HG03175 (cell line): Measurements from ENCODE around the gene LRRC36.
"Not testable (repeated sequence)": the region's sequence is repeated elsewhere in the genome, so short reads cannot be mapped to it uniquely, and the experiment has no call there.

Experiments used
- ATAC-seq: cut with Tn5 transposase; IDR thresholded peaks from one replicate; pipeline ENCODE4 v1.9.1; 2021; ENCODE audit warnings: mild to moderate bottlenecking, moderate library complexity; ENCODE audit not compliant: unreplicated experiment

The LRRC36 gene

GRCh38 chr16:67399749-67400704 lies 73.4 kb downstream of the LRRC36 start:
- no peak for ATAC-seq

- ATAC-seq = no peak
Measured at GRCh38 chr16:67400901-67401300, 74.3 kb downstream of the LRRC36 start.

GRCh38 chr16:67403976-67404555 lies 77.5 kb downstream of the LRRC36 start:
- no peak for ATAC-seq

GRCh38 chr16:67404740-67405226 lies 78.2 kb downstream of the LRRC36 start:
- no peak for ATAC-seq

- no peak for ATAC-seq
Measured at GRCh38 chr16:67405336-67405735, 78.7 kb downstream of the LRRC36 start.

- ATAC-seq = no peak
Measured at GRCh38 chr16:67406111-67406971, 79.7 kb downstream of the LRRC36 start.

GRCh38 chr16:67407176-67407787 lies 80.7 kb downstream of the LRRC36 start:
- no peak for ATAC-seq

- ATAC-seq = no peak
Measured at GRCh38 chr16:67407788-67408452, 81.3 kb downstream of the LRRC36 start.

- no peak for ATAC-seq
Measured at GRCh38 chr16:67409631-67410030, 83.0 kb downstream of the LRRC36 start.

- no peak for ATAC-seq
Measured at GRCh38 chr16:67411339-67411738, 84.7 kb downstream of the LRRC36 start.

- no peak for ATAC-seq
Measured at GRCh38 chr16:67412294-67412693, 85.7 kb downstream of the LRRC36 start.

GRCh38 chr16:67413978-67414911 lies 87.6 kb downstream of the LRRC36 start:
- no peak for ATAC-seq

GRCh38 chr16:67415421-67415820 lies 88.8 kb downstream of the LRRC36 start:
- ATAC-seq = not testable (repeated sequence)

- ATAC-seq = peak; percentile 69
Measured at GRCh38 chr16:67415872-67416793, 89.5 kb downstream of the LRRC36 start, which contains the start of gene ZDHHC1. ZDHHC1 (minus strand) TSS chr16:67416477; CDS start chr16:67407775, 8,702 bp downstream.

GRCh38 chr16:67417333-67418061 lies 90.9 kb downstream of the LRRC36 start:
- ATAC-seq = no peak

GRCh38 chr16:67419502-67419901 lies 92.9 kb downstream of the LRRC36 start:
- ATAC-seq = no peak

- ATAC-seq = no peak
Measured at GRCh38 chr16:67419931-67420330, 93.3 kb downstream of the LRRC36 start.
